HEK293 (cell line): ENCODE measurements around the gene SLC7A6.
A peak's percentile ranks its signal among the peaks of the same experiment; 100 is the strongest.

Experiments
- BCL6B ChIP-seq: fragments of 450-650 bp; formaldehyde crosslinking; IDR thresholded peaks from 2 replicates; pipeline ENCODE4 v1.5.1; 2017; ENCODE audit warnings: missing biosample characterization, missing genetic modification characterization
- GLIS1 ChIP-seq: fragments of 450-650 bp; formaldehyde crosslinking; IDR thresholded peaks from 2 replicates; pipeline ENCODE4 v1.5.1; 2016; ENCODE audit warnings: missing biosample characterization, missing genetic modification characterization
- GLIS2 ChIP-seq: fragments of 450-650 bp; formaldehyde crosslinking; IDR thresholded peaks from 2 replicates; pipeline ENCODE4 v1.5.1; 2016; ENCODE audit warnings: missing biosample characterization, missing genetic modification characterization
- HIC1 ChIP-seq: fragments of 450-650 bp; formaldehyde crosslinking; IDR thresholded peaks from 2 replicates; pipeline ENCODE4 v1.5.1; 2016; ENCODE audit warnings: missing biosample characterization, missing genetic modification characterization
- HOXC10 ChIP-seq: sonication (generic); formaldehyde crosslinking; IDR thresholded peaks from 2 replicates; pipeline ENCODE4 v1.8.1; 2023; ENCODE audit warnings: mild to moderate bottlenecking, missing genetic modification reagents
- RBAK ChIP-seq: fragments of 450-650 bp; formaldehyde crosslinking; IDR thresholded peaks from 2 replicates; pipeline ENCODE4 v1.5.1; 2016; ENCODE audit warnings: missing biosample characterization, missing genetic modification characterization
- SETDB1 ChIP-seq: IDR thresholded peaks from one replicate; pipeline ENCODE4 v1.6.1; 2017; ENCODE audit warnings: mild to moderate bottlenecking, low read length, moderate library complexity, mixed read lengths; ENCODE audit not compliant: insufficient read length
- SP2 ChIP-seq: fragments of 450-650 bp; formaldehyde crosslinking; IDR thresholded peaks from 2 replicates; pipeline ENCODE4 v1.5.1; 2016; ENCODE audit warnings: missing biosample characterization, missing genetic modification characterization
- SP7 ChIP-seq: fragments of 450-650 bp; formaldehyde crosslinking; IDR thresholded peaks from 2 replicates; pipeline ENCODE4 v1.5.1; 2016; ENCODE audit warnings: missing biosample characterization, missing genetic modification characterization
- ZBTB10 ChIP-seq: fragments of 450-650 bp; formaldehyde crosslinking; IDR thresholded peaks from 2 replicates; pipeline ENCODE4 v1.5.1; 2016; ENCODE audit warnings: missing biosample characterization, missing genetic modification characterization
- ZBTB11 ChIP-seq: fragments of 450-650 bp; formaldehyde crosslinking; conservative IDR thresholded peaks from 2 replicates; pipeline ENCODE4 v1.5.1; 2016; ENCODE audit warnings: low read depth, missing biosample characterization, missing genetic modification characterization
- ZBTB21 ChIP-seq: fragments of 450-650 bp; formaldehyde crosslinking; IDR thresholded peaks from 2 replicates; pipeline ENCODE4 v1.5.1; 2017; ENCODE audit warnings: missing biosample characterization, missing genetic modification characterization
- ZFP37 ChIP-seq: fragments of 450-650 bp; formaldehyde crosslinking; IDR thresholded peaks from 2 replicates; pipeline ENCODE4 v1.5.1; 2016; ENCODE audit warnings: missing biosample characterization, missing genetic modification characterization
- ZNF10 ChIP-seq: fragments of 450-650 bp; formaldehyde crosslinking; IDR thresholded peaks from 2 replicates; pipeline ENCODE4 v1.5.1; 2017; ENCODE audit warnings: missing biosample characterization, missing genetic modification characterization
- ZNF146 ChIP-seq: fragments of 450-650 bp; formaldehyde crosslinking; IDR thresholded peaks from 2 replicates; pipeline ENCODE4 v1.5.1; 2016; ENCODE audit warnings: missing biosample characterization, missing genetic modification characterization
- ZNF302 ChIP-seq: fragments of 450-650 bp; formaldehyde crosslinking; IDR thresholded peaks from 2 replicates; pipeline ENCODE4 v1.5.1; 2016; ENCODE audit warnings: missing biosample characterization, missing genetic modification characterization, low read depth
- ZNF426 ChIP-seq: fragments of 450-650 bp; formaldehyde crosslinking; IDR thresholded peaks from 2 replicates; pipeline ENCODE4 v1.5.1; 2017; ENCODE audit warnings: missing biosample characterization, missing genetic modification characterization, mild to moderate bottlenecking, inconsistent platforms, moderate library complexity
- ZNF513 ChIP-seq: fragments of 450-650 bp; IDR thresholded peaks from 2 replicates; pipeline ENCODE4 v1.5.1; 2018; ENCODE audit warnings: missing biosample characterization, missing genetic modification characterization
- ZNF580 ChIP-seq: fragments of 450-650 bp; formaldehyde crosslinking; IDR thresholded peaks from 2 replicates; pipeline ENCODE4 v1.5.1; 2016; ENCODE audit warnings: missing biosample characterization, missing genetic modification characterization
- ZNF707 ChIP-seq: fragments of 450-650 bp; formaldehyde crosslinking; IDR thresholded peaks from 2 replicates; pipeline ENCODE4 v1.5.1; 2016; ENCODE audit warnings: missing biosample characterization, missing genetic modification characterization
- ZNF791 ChIP-seq: fragments of 450-650 bp; formaldehyde crosslinking; IDR thresholded peaks from 2 replicates; pipeline ENCODE4 v1.5.1; 2016; ENCODE audit warnings: missing biosample characterization, missing genetic modification characterization
- ZNF830 ChIP-seq: fragments of 450-650 bp; IDR thresholded peaks from 2 replicates; pipeline ENCODE4 v1.5.0; 2018; ENCODE audit warnings: missing biosample characterization, missing genetic modification characterization, low read depth, mild to moderate bottlenecking, moderate library complexity

SLC7A6 gene

GRCh38 chr16:68237243-68238028 lies 26.9 kb upstream of the SLC7A6 start (continued):
- TF ChIP-seq GLIS2 (tag by site-specific recombination) (no peak), SP2 (tag by site-specific recombination) (peak; percentile 95), ZBTB11 (tag by site-specific recombination) (peak; percentile 97), ZNF513 (tag by site-specific recombination) (no peak), GLIS1 (tag by site-specific recombination) (0 out of 2 replicates have a peak, but pooled peaks have one; percentile 7), SETDB1 (no peak), HOXC10 (no peak), ZNF791 (tag by site-specific recombination) (no peak), ZNF10 (no peak), ZNF830 (tag by site-specific recombination) (no peak), ZBTB10 (tag by site-specific recombination) (0 out of 2 replicates have a peak, but pooled peaks have one; percentile 37), ZNF302 (tag by site-specific recombination) (no peak), ZNF580 (tag by site-specific recombination) (no peak), RBAK (tag by site-specific recombination) (no peak), ZNF146 (no peak), HIC1 (tag by site-specific recombination) (peak; percentile 71; the same call in 1 of the 2 replicates), ZNF707 (tag by site-specific recombination) (no peak), BCL6B (tag by site-specific recombination) (no peak), ZFP37 (tag by site-specific recombination) (no peak), SP7 (tag by site-specific recombination) (peak; percentile 89), ZNF426 (tag by site-specific recombination) (no peak), ZBTB21 (no peak)
